Smooth muscle cell of the brain vasculature (primary cell): Measurements from ENCODE around the gene THAP7.

Experiments
- DNase-seq: peaks from one replicate; pipeline ENCODE4 v3.0.0-alpha.2; 2012; ENCODE audit warnings: low read depth, low spot score

Gene THAP7

GRCh38 chr22:21030621-21031544, 29.0 kb upstream of the THAP7 start:
- no peak for DNase-seq

DNA sequence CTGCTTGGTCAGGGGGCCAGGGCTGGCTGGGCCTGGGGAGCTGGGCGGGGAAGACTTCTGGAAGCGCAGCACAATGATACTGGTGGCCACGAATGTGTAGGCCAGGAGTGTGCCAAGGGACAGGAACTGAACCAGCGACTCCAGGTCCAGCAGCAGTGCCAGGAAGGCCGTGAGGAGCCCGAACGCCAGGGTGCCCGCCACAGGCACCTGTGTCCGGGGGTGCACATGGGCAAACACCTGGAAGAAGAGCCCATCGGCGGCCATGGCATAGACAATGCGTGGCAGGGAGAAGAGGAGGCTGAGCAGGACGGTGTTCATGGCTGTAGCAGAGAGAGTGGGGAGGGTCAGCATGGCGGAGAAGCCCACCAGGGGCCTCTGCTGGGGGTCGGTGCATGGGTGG, 28.1 kb upstream of the THAP7 start:
- no peak for DNase-seq

- DNase-seq = no peak
These were observed 27.6 kb upstream of the THAP7 start for GRCh38 chr22:21029486-21030025.

GRCh38 chr22:21028277-21029251, 26.6 kb upstream of the THAP7 start:
- DNase-seq = no peak

DNA sequence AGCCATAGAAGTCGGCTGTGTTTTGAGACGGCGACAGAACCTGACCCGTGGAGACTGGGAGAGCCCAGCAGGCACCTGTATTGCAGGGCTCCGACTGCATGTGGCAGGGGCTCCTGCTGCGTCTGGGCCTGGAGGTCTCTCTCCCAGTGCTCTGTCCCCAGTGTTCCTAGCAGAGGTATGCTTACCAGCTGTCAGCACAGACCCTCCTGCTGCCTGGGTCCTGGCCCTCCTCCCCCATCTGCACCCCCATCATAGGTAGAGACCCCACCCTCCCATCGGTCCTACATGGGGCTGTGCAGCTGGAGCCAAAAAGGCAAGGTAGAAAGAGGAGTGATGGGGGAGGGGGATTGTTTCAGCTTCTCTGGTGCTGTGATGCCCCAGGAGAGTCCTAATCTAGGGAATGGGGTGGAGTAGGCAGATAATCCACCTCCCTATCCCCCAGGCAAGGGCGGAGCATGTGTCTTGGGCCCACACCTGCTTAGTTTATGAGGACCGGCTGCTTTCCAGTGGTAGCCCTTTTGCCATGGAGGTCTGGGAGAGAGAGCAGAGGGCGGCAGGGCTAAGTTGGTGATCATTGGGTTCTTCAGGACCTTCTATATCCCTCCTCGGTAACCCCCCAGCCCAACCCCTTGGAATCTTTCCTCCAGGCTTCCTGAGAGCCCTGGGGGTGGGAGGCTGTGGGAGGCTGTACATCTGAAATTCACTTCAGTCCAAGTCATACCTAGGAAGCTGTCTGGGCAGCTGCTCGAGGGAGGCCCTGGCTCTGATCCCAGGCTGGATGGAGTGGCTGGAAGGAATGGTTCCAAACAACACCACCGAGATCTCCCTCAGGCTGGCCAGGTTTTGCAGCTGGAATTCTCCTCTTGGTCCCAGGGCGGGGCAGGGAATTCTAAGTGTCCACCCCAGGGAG, 25.1 kb upstream of the THAP7 start:
- DNase-seq = no peak

DNA sequence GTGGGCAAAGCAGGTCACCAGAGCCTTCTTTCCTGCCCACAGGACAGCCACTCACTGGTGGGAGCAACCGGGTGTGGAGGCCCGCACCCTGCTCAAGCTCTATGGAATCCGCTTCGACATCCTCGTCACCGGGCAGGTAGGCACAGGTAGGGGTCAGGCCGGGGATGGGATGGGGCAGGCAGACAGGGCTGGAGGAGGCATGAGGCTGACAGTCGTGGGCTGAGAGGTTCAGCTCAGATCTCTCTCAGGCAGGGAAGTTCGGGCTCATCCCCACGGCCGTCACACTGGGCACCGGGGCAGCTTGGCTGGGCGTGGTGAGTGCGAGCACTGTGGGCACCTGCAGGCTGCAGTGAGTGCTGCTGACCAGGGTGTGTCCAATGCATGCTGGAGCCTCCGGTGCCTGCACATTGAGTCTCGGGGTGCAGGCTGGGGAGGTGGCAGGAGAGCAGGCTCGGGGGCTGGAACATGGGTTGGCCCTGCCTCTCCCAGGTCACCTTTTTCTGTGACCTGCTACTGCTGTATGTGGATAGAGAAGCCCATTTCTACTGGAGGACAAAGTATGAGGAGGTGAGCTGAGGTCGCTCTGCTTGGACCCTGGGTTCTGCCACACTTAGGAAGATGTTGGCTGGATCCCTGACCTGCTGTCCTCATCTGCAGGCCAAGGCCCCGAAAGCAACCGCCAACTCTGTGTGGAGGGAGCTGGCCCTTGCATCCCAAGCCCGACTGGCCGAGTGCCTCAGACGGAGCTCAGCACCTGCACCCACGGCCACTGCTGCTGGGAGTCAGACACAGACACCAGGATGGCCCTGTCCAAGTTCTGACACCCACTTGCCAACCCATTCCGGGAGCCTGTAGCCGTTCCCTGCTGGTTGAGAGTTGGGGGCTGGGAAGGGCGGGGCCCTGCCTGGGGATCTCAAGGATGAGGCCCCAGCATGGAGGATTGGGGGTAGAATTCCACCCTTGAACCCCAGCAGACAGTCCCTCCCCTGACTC, 24.1 kb upstream of the THAP7 start:
- no peak for DNase-seq

- DNase-seq = no peak
These were observed 23.3 kb upstream of the THAP7 start for GRCh38 chr22:21025266-21025665.

GRCh38 chr22:21022955-21023614, 21.2 kb upstream of the THAP7 start:
- no peak for DNase-seq

- DNase-seq = no peak
These were observed 20.6 kb upstream of the THAP7 start for GRCh38 chr22:21022507-21022906.

- DNase-seq = no peak
These were observed 19.0 kb upstream of the THAP7 start for GRCh38 chr22:21020802-21021429.

GRCh38 chr22:21018314-21018713, 16.4 kb upstream of the THAP7 start:
- no peak for DNase-seq

- DNase-seq = no peak
These were observed 14.9 kb upstream of the THAP7 start for GRCh38 chr22:21016644-21017420.

GRCh38 chr22:21015466-21016006, 13.6 kb upstream of the THAP7 start:
- no peak for DNase-seq

- DNase-seq = no peak
These were observed 13.0 kb upstream of the THAP7 start, which contains the start of gene P2RX6 for GRCh38 chr22:21014726-21015465. Gene P2RX6 (plus strand): TSS chr22:21015165. CDS start chr22:21015175, 10 bp downstream.

DNA sequence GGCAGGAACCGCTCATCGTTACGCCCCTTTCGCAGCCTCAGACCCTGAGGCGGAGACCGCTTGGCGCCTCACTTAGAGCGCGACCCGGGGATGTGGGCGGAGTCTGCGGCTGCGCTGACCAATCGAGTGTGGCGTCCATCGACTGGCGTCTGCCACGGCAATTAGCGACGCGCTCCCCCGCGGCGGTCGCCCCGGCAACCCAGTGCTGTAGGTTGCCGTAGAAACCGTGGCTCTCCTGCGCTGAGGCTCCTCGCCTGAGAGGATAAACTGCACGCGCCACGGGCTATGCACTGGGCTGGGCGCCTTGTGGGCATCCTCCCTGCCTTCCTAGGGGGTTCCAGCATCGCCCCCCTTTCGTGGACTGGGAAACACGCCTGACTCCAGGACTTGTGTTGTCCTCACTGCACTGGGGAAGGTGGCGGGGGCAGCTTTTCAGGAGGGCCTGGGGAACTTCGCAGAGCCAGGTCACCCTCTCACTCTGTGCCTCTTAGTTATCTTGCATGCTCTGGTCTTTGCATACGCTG, 12.3 kb upstream of the THAP7 start:
- DNase-seq = no peak

GRCh38 chr22:21013657-21014201, 11.8 kb upstream of the THAP7 start:
- no peak for DNase-seq
